ENCODE results near the gene ZNF341.

- TF ChIP-seq POLR2A (IDR thresholded peaks at IDR 0.05; ENCODE audit: low read length) (no peak), GATA1 (IDR thresholded peaks at IDR 0.05; ENCODE audit: low read depth, low read length) (no peak)
Observed at GRCh38 chr20:33785503-33785902, 53.7 kb downstream of the ZNF341 start.
